GM18499 (cell line): ENCODE data around the gene ACTRT2.

Source experiments
- ATAC-seq: cut with Tn5 transposase; IDR thresholded peaks from one replicate; pipeline ENCODE4 v1.9.1; 2021; ENCODE audit warnings: moderate number of reproducible peaks; ENCODE audit not compliant: insufficient read depth, unreplicated experiment

Gene ACTRT2

DNA sequence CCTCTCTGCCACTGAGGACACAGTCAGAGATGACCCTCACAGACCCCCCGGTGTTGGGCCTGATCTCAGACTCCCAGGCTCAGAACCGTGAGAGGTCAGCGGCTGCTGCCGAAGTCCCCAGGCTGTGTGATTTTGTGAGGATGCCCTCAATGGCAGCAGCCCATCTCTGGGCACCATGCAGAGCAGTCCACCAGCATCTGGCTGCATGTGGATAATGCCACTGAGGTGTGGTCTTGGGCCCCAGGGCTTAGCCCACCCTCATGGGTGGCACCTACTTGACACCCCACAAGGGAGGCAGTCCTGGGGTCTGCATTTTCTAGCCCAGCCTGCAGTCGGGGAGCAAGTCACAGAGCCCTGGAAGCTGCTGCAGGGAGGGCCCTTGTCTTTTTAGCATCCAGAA, 5.5 kb upstream of the ACTRT2 start:
- no peak for ATAC-seq

DNA sequence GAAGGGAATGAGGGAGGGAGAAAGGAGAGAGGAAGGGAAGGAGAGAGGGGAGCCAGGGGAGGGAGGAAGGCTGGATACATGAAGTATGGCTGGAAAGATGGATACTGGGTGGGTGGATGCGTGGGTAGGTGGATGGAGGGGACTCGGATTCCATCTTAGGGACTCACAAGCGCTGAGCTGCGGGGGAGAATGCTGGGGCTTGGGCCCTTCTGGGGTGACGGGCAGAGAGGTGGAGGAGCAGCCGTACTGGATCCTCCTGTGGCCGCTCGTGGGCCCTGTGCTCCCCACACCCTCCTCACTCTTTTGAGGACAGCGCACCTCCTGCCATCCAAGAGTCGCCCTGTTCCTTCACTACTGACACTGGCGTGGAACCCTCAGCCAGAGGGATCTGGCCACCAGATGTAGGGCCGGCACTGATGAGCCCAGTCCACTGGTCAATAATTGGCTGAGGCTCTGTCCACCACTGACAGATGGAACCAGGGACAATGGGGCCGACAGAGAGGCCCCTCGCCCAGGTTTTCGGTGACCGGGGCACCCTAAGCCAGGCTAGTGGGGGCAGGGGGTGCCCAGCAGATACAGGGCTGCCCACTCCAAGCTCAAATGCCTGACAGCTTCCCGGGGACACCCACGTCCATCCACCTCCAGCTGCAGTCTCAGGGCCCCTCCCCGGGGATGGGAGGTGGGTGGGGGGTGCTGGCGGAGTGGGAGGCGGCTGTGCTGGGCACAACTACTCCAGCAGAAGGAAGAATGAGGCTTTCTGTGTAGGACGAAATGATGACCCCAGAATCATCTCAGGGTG, 4.4 kb upstream of the ACTRT2 start:
- ATAC-seq, result no peak

DNA sequence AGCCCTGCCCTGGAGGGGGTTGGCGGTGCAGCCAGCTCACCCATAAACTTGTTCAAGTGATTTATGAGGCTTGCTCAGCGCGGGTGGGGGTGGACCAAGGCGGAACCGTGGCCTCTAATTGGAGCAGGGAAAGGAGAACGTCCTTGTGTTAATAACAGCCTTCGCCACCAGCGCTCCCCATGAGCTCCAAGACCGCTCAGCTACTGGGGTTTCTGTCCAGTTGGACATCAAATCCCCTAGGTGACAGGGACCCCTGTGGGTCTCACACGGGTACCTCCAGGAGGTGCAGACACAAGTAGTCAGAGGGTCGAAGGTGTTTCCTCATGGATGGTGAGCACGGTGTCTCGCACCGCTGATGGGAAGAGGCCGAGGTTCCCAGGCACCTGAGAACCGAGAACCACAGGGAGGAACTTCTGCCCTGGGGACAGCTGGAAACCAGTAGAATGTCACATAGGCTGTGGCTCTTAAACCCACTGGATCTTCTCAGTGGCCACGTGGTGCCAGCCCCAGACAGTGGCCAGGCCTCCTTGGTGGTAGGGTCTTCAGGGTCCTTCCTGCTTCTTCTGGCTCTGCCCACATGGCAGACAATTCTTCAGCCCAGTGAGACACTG, 3.7 kb upstream of the ACTRT2 start:
- ATAC-seq, result no peak

DNA sequence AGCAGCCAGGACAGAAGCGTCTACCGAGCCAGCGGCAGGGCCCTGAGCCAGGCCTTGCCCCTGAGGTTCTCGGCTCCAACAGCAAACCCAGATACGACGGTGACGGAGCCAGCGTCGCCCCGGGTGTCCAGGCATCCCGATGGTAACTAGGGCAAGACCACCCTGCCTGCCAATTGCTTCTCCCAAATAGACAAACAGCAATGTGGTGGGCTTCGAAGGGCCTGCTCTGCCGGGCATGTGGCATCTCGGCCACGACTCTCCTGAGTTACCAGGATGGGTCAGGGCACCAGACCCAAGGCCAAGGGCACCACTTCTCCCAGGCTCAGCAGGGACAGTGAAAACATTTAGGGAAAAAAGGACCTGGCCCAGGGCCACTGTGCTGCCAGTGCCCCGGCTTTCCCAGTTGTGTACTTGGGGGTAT, 3.2 kb upstream of the ACTRT2 start:
- no peak for ATAC-seq

DNA sequence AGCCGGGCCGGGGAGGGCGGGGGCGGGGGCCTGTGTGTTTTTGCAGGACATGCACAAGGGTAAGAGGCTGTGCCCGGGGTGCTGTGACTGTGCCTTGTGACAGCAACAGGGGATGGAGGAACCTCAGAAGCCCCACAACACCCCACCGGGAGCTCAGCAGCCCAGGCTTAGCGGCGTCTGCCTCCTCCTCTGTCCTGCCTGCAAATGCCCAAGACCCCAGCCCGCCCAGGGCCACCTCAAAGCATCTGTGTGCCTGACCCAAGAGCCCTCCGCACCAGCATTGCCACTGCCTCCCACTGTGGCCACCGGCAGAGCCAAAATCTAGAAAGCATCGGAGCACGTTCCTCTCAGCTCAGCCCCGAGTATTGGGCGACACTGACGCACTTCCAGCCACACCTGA, 2.7 kb upstream of the ACTRT2 start:
- no peak for ATAC-seq

DNA sequence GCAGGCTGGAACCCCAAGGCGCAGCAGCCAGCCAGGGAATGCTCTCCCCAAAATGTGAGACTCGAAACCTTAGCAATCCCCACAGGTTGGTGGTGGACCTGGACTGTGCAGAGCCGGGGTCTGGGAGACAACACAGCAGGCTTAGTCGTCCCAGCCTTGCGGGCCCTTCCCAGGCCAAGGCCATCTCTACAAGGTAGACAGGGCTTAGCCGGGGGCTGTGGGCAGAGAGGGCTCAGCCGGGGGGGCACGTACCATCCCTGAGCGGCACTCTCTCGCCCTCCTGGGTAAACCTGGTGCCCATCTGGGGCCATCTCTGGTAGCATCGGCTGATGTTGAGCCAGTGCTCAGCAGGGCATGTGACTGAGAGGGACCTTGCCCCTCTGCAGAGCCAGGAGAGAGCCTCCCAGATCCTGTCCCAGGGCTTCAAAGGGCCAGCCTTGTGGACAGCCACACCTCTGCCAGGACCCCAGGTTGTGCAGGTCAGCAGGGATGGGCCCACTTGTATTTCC, 2.2 kb upstream of the ACTRT2 start:
- ATAC-seq, result no peak

DNA sequence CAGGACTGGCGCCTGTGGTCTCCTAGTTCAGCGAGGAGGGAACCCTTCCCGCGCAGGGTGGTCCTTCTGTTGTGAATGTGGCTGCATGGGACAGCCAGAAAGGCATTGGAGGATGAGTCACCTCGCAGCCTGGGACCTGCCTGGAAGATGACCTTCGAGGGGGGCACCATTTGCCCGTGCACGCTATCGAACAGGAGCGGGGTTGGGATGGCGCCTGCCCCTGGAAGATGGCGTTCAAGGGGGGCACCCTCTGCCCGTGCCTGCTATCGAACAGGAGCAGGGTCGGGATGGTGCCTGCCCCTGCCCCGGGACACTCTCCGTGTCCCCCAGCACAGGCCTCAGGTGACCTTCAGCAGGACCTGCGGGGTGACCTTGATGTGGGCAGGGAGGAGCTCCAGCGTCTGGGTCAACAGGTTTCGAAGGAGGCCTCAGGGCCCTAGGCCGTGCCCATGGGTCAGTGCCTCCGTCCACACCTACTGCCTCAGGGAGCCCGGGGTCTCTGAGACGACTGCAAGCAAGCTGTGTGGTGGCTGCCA, 1.7 kb upstream of the ACTRT2 start:
- no peak for ATAC-seq

DNA sequence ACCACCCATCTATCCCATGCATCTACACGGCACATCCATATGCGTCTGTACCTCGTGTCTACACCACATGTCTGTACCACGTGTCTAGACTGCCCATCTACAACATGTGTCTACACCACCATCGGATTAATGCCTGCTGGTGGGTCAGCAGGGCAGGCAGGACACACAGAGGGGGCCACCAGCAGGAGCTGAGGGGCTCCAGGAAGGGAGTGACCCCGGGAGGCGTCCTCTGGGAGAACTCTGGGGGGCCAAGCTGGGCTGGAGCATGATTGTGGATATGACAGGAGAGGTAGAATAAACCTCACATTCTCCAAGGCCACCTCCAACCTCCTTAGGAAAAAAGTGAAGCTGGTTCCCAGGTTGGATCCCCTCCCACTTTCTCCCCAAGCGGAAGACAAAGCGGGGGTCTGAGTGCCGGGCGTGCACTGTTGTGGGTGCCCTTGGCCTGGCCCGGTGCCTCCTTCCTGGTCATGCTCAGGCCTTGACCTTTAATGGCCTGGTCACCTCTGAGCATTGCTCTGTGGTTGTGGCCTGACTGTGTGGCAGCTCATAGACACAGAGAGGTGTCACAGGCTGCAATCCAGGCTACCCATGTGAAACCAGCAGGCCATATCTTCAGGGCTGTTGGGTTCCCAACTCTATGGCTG, 881 bp upstream of the ACTRT2 start:
- ATAC-seq, result no peak

DNA sequence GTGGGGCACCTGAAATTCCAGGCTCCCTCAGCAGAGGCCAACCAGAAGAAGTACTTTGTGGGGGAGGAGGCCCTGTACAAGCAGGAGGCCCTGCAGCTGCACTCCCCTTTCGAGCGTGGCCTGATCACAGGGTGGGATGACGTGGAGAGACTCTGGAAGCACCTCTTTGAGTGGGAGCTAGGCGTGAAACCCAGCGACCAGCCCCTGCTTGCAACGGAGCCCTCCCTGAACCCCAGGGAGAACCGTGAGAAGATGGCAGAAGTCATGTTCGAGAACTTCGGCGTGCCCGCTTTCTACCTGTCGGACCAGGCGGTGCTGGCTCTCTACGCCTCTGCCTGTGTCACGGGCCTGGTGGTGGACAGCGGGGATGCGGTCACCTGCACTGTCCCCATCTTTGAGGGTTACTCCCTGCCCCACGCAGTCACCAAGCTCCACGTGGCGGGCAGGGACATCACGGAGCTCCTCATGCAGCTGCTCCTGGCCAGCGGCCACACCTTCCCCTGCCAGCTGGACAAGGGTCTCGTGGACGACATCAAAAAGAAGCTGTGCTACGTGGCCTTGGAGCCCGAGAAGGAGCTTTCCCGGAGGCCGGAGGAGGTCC, 634 bp downstream of the ACTRT2 start:
- ATAC-seq, result no peak

DNA sequence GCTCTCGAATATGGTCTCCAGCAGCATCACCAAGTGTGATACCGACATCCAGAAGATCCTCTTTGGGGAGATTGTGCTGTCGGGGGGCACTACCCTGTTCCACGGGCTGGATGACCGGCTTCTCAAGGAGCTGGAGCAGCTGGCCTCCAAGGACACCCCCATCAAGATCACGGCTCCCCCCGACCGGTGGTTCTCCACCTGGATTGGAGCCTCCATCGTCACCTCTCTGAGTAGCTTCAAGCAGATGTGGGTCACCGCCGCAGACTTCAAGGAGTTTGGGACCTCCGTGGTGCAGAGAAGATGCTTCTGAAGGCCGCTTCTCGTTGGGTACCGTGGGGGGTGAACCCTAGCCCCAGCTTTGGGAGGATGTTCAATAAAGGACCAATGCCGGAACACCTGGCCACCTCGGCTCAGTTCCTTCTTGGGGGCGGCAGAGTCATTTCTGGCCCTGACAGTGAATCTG, 1.3 kb downstream of the ACTRT2 start:
- no peak for ATAC-seq

DNA sequence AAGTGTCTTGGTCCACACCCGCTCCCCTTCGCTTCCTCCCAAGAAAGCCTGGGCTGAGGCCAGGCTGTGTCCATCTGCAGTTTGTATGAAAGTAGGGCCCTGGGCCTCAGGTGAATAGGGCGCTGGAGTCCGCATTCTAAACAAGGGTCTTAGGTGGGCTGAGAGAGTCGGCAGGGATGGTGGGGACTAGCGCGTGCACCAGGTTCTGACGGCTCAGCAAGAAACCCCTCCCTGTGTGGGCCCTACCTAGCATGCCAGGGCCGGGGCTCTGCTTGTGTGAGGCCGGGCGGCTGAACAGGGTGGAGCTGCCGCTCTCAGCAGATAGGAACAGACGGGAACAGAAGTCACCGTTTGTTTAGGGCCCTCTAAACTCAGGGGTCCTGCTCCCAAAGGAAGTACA, 1.7 kb downstream of the ACTRT2 start:
- no peak for ATAC-seq

DNA sequence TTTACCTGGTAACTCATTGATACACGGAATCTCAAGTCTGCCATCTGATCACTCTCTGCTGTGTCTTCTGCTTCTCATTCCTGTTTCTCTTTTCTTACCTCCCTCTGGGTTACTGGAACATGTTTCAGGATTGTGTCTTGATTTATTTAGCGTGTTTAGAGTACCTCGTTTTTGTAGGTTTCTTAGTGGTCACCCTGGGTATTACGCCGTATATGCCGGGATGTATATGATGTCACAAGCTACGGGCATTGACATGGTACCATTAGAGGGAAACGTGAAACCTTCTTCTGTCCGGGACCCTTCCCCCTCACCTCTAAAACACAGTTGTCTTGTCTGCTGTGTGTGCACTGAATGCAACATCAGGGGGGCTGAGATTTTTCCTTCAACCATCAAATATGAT, 2.8 kb downstream of the ACTRT2 start:
- no peak for ATAC-seq

DNA sequence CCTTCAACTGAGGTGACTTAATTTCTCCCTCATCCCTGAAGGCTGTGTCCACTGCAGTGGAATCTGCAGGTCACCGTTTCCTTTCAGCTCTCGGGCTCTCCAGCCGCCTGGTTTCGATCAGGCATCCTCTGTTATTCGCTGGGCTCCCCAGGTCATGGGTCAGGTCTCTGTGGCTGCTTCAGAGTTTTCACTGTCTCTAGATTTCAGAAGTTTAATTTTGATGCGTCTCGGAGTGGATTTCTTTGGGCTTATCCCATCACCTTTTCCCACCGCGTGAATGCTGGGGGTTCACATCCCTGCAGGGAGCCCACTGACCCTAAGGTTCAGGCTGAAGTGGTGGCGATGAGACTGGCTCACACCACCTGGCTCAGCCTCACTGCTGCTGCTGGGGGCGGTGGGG, 3.3 kb downstream of the ACTRT2 start:
- no peak for ATAC-seq

DNA sequence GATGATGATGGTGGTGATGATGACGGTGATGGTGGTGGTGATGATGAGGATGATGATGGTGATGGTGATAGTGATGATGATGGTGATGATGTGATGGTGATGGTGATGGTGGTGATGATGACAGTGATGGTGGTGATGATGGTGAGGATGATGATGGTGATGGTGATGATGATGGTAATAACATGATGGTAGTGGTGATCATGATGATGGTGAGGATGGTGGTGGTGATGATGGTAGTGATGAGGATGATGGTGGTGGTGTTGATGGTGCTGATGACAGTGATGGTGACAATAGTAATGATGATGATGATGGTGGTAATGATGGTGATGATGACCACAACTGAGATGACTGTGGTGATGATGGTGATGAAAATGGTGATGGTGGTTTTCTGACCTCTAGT, 4.9 kb downstream of the ACTRT2 start:
- ATAC-seq, result no peak

DNA sequence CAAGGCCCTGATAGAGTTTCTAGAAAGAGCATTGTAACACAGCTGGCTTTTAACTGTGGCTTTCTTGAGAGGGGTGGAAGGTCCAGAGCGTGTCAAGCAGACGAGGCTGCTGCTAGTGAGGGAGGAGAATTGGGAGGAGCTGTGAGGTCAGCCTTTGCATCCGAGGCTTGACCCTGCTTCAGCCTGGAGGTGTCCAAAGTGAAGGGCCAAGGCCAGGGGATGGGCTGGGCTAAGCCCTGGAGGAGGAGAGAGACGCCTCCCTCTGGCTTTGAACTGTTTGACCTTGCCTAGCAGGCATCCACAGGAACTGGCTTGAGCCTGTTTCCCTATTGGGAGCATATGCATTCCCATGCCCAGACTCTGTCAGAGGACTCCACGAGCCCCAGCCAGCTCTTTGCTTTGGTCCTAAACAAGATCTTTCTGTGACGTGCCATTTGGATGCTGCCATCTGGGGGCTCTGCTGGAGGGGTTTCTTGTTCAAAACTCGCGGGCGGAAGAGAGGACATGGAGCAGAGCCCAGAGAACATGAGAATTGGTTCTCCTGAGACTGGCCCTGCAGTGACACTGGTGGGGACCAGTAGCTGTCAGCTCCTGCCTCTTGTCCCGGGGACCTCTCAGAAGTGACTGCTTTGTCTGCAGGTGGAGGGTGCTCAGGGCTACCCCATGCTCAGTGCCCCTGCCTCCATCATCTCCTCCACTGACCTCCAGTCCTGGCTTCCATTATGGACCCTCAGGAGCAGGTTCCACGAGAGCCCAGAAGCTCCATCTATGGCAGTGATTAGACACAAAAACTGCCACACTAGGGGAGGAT, 5.5 kb downstream of the ACTRT2 start:
- no peak for ATAC-seq

DNA sequence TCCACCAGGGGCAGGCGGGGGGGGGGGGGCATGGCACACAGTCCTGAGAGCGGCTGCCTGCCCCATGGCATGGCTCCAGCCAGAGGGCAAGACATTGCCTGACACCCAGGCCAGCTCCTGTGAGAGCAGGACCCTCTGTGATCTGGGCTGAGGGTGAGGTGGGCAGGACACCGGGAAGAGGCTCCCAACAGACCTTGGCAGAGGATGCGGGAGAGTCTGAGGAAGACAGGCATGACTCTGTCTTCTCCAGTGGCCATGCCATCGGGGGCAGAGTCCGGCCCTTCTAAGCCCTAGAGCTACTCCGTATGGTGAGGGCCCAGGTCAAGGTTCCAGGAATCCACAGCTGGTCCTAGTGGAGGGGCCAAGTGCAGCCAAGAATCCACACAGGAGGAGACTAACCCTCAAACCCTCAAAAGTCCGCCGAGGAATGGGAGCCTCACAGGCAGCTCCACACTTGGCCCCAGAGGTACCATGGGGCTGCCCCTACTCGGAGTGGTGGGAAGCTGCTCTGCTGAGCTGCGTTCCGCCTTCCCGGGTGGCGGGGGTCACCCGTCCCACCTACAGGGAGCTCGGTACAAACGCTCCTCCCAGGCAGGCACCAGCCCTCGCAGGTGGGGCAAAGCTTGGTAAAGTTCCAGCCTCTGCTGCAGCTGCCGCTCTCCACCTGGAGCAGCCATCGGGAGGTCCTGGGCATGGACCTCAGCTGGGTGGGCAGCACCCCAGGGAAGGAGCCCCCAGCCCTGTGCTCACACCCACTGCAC, 6.5 kb downstream of the ACTRT2 start:
- no peak for ATAC-seq

DNA sequence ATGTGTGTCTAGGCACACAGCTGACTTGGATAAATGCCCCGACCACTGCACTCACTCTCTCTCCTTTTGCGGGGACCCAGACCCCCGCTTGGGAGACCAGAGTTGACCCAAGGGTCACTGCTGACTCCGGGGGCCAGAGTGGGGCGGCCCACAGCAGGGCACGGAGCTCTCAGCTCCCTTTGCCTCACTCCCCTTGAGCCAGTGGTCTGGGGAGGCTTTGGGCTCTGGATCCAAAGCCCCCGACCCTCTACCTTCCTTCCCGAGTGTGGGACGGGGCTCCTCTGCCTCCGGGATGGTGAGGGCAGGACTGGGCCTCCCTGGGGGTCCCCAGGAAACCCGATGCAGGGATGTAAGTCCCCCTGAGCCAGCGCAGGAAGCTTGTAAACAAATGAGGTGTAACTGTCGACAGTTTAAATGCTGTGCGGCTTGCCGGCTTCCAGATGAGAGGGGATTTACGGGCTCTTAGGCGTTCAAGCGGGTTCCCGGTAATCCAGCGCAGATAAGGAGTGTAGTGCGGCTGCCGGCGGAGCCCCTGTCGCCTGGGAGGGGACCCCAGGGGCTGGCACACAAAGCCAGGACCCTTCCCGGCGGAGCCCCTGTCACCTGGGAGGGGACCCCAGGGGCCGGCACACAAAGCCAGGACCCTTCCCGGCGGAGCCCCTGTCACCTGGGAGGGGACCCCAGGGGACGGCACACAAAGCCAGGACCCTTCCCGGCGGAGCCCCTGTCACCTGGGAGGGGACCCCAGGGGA, 7.4 kb downstream of the ACTRT2 start:
- no peak for ATAC-seq

DNA sequence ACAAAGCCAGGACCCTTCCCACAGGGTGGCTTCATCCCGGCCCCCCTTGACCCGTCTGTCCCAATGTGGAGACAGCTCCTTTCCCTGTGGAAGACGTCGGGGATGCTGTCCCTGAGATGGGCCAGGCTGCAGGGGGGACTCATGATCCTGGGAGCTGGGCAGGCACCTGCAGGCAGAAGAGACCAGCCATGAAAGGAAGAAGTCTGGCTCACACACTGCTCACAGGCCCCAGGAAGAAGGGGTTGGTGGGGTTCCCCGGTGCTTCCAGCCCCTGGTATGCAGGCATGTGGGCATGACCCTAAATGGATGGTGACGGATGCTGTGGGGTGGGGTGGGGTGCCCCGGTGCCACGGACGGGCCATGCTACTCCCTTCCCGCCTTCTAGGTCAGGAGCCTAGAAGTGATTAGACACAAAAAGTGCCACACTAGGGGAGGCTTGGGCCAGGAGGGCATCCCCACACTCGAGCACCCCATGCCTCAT, 8.3 kb downstream of the ACTRT2 start:
- no peak for ATAC-seq
